Right kidney (tissue), 1 donor: ENCODE results near the gene YIPF4.
"Not testable (repeated sequence)": the region's sequence is repeated elsewhere in the genome, so short reads cannot be mapped to it uniquely, and the experiment has no call there.

Experiments used
- DNase-seq: peaks from one replicate; pipeline ENCODE4 v3.0.0-alpha.2; 2016

The YIPF4 gene

DNA sequence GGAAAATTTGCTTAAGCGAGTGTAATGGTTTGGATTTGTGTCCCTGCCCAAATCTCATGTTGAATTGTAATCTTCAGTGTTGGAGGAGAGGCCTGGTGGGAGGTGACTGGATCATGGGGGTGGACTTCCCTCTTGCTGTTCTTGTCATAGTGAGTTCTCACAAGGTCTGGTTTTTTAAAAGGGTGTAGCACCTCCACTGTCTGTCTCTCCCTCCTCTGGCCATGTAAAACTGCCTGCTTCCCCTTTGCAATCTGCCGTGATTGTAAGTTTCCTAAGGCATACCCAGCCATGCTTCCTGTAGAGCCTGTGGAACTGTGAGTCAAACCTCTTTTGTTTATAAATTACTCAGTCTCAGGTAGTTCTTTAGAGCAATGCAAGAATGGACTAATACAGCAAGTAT is 6.6 kb downstream of the YIPF4 start:
- DNase-seq, result no peak

DNA sequence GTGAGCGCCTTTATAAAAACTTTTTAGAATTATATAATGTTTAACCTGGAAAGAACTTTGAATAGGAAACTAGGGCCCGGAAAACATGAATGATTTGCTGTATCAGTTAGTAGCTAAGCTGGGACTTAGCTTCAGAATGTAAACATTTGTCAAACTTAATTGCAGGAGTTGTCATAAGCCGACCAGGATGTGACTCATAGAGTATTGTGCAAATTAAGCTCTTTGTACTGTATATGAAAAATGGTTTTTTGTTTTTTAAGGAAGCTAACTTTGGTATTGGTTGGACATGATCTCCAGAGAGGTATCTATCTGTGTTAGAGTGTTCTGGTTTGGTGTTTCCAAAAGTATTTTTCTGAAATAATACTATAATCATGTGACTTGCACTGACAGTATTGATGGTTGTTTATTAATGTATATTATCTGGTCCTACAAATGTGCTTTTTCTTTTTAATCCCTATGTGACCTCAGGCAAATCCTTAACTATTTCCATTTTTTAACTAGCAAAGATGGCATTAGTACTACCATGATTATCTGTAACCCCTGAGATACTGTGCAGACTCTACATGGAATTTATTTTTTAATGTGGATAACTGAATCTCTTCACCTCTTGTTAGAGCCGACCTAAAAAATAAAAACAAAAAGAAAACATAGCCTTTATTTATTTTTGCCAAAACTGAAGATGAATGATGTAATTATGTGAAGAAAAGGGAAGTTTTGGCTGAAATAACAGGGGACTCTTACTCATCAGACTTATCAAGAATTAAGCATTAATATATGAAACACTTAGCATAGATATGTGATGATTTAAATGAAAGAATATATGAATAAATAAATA is 11.7 kb downstream of the YIPF4 start:
- no peak for DNase-seq

DNA sequence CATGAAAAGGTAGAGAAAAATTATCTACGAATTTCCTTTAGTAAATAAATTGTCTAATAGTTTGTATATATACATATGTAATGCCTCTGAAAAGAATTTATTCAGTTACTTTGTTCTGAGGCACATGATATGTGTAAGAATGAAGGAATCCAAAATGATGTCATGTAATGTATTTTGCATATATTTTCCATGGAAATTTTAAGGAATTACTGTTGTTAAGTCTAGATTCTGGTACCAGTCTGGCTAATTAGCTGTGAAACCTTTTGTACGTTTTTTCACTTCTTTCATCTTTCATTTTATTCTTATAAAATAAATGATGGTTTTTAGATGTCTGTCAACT is 12.3 kb downstream of the YIPF4 start:
- no peak for DNase-seq

DNA sequence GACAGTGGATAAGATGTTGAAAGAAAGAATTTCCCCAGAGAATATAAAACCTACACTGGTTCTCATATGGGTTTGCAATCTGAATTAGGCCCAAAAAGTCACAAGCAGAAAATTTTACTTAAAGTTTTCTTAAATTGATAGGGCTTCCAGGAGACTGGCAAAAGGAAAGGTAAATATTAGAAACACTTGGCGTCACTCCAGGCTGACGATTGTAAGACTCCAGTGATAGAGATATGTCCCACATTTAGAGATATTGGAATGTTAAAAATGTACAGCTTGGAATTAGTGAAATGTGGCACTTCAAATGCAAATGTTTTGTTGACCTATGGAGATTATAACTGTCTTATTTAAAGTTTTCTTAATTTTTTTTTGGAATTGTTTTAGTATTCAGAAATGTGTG is 14.0 kb downstream of the YIPF4 start:
- no peak for DNase-seq

DNA sequence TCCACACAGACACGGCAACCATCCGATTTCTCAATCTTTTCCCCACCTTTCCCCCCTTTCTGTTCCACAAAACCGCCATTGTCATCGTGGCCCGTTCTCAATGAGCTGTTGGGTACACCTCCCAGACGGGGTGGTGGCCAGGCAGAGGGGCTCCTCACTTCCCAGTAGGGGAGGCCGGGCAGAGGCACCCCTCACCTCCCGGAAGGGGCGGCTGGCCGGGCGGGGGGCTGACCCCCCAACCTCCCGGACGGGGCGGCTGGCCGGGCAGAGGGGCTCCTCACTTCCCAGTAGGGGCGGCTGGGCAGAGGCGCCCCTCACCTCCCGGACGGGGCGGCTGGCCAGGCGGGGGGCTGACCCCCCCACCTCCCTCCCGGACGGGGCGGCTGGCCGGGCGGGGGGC is 15.8 kb downstream of the YIPF4 start:
- DNase-seq, result not testable (repeated sequence)

DNA sequence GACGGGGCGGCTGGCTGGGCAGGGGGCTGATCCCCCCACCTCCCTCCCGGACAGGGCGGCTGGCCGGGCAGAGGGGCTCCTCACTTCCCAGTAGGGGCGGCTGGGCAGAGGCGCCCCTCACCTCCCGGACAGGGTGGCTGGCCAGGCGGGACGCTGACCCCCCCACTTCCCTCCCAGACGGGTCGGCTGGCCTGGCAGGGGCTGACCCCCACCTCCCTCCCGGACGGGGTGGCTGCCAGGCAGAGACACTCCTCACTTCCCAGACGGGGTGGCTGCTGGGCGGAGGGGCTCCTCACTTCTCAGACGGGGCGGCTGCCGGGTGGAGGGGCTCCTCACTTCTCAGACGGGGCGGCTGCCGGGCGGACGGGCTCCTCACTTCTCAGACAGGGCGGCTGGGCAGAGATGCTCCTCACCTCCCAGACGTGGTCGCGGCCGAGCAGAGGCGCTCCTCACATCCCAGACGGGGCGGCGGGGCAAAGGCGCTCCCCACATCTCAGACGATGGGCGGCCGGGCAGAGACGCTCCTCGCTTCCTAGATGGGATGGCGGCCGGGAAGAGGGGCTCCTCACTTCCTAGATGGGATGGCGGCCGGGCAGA is 16.4 kb downstream of the YIPF4 start:
- DNase-seq, result not testable (repeated sequence)

DNA sequence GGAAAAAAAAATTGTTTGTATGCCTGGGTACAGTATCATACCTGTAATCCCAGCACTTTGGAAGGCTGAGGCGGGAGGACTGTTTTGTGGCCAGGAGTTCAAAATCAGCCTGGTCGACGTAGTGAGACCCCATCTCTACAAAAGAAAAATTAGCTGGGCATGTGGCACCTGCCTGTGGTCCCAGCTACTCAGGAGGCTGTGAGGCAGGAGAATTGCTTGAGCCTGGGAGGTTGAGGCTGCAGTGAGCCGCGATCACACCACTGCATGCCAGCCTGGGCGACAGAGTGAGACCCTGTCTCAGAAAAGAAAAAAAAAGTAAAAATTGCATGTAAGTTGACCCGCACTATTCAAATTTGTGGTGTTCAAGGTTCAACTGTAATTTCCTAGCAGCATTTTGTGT is 32.9 kb downstream of the YIPF4 start:
- no peak for DNase-seq

DNA sequence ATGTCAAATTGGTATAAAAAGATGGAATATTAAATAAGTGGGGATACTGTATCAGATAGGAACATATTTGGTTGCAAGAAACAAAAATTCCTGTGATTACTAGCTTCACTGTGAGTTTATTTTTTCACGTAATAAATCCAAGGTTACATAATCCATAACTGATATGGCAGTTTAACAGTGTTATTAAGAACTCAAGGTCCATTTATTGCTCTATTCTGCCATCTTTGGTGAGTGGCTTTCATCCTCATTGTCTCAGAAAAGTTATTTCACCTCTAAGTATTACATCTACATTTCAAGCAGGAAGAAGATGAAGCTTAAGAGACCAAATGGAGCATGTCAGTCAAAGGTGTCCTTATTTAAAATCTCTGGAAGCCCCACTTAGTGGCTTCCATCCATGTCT is 37.2 kb downstream of the YIPF4 start:
- no peak for DNase-seq

DNA sequence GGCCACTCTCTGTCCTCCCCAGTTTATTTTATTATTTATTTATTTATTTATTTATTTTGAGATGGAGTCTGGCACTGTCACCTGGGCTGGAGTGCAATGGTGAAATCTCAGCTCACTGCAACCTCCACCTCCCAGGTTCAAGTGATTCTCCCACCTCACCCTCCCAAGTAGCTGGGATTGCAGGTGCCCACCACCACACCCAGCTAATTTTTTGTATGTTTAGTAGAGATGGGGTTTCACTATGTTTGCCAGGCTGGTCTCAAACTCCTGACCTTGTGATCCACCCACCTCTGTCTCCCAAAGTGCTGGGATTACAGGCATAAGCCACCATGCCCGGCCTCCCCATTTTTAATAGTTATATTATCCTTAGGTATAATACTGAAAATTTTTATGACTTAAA is 51.0 kb downstream of the YIPF4 start:
- DNase-seq, result not testable (repeated sequence)

DNA sequence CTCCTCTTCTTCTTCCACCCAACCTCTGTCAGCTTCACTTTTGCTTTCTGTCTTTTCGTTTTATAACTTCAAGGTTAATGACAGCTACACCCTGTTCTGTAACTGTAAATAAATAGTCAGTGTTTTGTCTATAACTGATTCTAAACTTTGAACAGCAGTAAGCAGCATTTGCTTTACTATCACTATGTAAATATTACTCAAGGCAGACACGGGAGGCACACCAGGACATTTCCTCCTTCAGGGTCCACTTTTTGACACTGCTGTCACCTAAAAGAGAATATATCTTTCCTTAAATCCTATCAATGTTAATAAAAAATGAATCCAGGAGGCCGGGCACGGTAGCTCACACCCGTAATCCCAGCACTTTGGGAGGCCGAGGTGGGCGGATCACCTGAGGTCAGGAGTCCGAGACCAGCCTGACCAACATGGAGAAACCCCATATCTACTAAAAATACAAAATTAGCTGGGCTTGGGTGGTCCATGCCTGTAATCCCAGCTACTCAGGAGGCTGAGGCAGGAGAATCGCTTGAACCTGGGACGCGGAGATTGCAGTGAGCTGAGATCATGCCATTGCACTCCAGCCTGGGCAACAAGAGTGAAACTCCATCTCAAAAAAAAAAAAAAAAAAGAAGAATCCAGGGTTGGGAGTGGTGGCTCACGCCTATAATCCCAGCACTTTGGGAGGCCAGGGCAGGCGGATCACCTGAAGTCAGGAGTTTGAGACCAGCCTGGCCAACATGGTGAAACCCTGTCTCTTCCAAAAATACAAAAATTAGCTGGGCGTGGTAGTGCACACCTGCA is 51.7 kb downstream of the YIPF4 start:
- not testable (repeated sequence) for DNase-seq

DNA sequence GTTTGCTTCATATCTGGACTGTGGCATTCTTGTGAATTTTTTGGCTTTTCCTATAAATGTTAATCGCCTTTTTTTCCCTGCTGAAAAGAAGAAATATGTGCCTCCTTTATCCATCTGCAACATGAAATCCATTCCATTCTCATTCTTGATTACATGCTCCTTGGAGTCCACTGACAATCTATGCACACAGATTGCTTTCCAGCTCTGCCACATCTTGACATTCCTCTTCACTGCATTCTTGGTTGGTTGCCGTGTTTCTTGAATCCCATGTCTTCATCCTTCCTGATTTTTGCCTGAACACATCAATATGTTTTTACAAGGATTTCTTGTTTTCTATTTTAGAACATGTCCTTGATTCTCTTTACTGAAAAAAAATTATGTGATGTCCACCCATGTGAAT is 52.4 kb downstream of the YIPF4 start:
- DNase-seq, result no peak

DNA sequence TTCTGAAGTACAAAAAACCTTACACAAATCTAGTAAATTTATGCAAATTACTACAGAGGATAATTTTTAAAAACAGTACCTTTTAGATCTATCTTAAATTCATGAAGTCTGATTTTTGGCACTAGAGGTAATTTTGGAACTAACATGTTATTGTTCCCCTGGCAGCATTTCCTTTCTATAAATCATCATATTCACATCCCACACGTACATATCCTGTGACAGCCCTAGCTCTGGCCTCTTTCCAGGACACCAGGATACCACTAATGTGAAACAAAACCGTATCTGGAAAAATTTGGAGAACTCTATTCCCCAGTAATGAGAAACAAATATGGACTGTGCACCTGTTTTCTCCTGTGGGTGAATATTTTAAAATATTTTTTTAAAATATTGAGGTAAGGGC is 65.1 kb downstream of the YIPF4 start:
- no peak for DNase-seq

DNA sequence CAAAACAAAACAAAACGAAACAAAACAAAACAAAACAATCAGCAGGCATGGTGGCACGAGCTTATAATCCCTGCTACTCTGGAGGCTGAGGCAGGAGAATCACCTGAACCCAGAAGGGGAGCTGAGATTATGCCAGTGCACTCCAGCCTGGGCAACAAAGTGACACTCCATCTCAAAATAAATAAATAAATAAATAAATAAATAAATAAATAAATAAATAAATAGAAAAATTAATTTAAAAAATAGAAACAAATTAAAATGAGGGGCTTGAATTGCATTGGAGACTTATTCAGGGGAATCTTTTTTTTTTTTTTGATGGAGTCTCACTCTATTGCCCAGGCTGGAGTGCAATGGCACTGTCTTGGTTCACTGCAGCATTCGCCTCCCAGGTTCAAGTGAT is 73.1 kb downstream of the YIPF4 start:
- not testable (repeated sequence) for DNase-seq

DNA sequence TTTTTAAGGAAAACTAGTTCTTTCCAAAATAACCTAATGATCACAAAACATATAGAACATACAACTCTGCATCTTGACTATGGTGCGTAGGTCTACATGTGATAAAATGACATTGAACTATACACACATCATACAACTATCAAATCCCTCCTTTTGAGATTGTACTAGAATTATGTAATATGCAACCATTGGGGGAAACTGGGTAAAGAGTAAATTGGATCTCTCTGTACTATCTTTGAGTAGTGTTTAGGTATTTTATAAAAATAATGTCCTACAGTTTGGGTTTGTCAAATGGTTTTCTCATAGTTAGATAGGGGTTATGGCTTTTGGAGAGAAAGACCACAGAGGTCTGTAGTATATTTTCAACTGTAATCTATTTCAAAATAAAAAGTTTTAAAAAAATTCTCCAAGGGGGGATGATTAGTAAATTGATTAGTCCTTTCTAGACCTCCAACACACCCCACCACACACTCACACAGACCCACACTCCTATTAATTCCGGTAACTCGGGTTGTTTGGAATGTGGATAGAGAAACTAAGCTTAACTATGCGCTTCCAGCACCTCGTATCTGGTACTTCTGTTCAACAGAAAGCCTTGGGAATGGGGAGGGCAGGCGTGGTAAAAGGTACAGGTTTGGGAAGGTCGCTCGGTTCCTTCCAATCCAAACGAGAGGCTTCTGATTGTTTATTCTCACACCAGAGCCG is 78.4 kb downstream of the YIPF4 start:
- no peak for DNase-seq

DNA sequence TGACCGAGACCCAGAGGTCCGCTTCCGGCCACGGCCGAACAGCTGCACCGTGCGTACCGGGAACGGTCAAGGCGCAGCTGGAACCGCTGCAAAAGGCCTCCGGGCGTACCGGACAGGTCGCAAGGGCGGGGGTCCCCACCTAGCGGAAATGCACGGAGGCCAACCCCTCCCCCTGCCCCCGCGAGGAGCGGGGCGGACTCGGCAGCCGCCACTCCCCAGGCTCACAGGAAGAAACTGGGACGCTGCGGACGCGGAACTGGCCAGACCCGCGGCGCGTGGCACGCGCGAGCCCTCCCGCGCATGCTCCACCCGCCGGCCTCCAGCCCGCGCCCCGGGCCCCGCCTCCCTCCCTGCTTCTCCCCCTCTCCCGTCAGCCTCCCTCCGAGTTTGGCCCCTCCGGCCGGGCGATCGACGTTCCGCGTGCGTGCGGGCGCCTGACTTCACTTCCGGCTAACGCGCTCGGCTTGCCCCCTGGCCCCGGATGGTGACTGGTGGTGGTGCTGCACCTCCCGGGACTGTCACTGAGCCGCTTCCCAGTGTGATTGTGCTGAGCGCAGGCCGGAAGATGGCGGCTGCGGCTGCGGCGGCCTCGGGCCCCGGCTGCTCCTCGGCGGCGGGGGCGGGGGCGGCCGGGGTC is 79.1 kb downstream of the YIPF4 start, which contains the start of gene BIRC6:
TSS of gene BIRC6 (plus strand) at position 343 of the 637 bp plus-strand sequence. CDS start at position 482, 139 bp downstream.
- DNase-seq, result peak; percentile 93

DNA sequence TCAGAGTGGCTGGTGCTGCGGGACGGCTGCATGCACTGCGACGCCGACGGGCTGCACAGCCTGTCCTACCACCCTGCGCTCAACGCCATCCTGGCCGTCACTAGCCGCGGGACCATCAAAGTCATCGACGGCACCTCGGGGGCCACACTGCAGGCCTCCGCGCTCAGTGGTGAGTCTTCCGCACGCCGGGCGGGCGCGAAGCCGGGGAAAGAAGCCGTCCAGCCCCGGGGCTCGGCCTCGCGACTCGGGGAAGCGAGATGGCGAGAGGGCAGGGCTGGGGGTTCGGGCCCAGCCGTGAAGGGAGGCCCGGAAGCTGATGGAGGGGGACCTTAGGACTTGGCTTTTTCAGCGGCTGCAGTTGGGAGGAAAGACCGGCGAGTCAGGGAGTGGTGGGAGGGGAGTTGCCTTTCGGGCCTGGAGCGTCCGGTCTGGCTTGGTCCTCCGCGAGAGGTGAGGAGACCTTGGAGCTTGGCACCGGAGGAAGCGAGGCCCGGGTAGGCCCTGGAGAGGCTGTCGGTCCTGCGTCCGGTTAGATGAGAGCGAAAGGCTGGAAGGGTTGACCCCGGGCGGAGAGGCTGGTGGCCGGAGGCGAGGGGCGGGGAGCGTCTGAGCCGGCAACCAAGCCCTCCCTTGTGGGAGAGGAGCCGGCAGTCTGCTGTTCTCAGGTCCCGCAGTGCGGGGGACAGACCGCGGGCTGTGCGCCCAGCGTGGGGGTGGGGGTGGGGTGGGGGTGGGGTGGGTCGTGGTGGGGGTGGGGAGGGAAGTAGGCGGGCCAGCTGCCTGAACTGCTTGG is 79.8 kb downstream of the YIPF4 start:
- DNase-seq, result peak; percentile 93

DNA sequence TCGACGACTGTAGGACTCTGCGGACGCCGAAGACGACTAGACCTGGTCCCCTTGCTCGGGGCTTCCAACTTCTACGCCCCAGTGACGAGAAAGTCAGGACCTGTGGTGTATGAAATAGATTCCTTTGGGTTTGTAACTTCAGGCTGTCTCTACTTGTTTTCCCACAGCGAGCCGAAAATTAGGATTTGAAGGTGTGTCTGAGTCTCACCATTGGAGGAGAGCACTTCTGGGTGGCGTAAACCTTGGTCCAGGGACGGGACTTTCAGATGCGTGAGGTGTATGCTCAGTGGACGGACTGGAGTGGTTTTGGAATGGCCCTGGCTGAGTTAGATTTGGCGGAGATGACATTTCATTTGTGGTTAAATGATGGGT is 80.4 kb downstream of the YIPF4 start:
- peak; percentile 53 for DNase-seq

DNA sequence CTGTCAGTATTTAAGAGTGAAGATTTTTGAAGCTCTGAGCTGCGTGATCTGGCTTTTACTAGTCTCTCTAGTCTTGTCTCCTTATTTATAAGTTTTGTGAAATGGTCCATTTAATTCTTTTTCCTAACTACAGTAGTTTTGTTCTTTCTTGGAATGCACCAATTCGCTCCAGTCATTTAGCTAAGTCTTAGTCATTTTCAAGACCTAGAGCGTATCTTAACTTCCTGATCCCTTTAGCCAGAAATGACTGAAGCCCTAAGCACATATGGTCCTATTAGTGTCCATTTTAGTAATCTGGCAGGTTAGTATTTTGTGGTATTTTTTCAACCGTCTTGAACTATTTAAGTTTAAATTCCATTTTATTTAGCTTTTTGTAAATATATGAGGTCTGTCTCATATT is 82.7 kb downstream of the YIPF4 start:
- DNase-seq, result no peak

DNA sequence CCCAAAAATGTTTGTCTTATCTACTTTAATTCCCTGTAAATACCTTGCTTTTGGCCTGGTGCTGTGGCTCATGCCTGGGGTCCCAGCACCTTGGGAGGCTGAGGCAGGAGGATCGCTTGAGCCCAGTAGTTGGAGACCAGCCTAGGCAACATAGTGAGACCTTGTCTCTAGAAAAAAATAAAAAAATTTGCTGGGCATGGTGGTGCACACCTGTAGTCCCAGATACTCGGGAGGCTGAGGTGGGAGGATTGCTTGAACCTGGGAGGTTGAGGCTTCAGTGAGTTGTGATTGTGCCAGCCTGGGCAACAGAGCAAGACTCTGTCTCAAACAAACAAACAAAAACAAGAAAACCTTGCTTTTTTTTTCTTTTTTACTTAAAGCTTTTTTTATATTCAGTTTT is 85.3 kb downstream of the YIPF4 start:
- not testable (repeated sequence) for DNase-seq

DNA sequence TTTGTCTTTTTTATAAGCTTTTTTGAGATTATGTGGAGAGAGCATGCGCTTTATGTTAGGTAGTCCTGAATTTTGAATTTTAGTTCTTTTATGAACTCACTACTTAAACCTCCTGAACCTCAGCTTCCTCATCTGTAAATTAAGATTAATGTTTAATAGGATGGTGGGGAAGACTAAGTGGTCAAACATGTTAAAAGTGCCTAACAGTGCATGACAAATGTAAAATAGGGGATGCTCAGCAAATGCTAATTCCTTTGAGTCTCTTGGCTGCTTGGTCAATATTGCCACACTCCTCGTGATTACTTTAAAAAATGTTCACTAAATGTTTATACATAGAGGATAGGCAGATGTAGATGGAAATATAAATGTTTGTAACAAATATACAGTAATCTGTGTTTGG is 85.9 kb downstream of the YIPF4 start:
- no peak for DNase-seq

DNA sequence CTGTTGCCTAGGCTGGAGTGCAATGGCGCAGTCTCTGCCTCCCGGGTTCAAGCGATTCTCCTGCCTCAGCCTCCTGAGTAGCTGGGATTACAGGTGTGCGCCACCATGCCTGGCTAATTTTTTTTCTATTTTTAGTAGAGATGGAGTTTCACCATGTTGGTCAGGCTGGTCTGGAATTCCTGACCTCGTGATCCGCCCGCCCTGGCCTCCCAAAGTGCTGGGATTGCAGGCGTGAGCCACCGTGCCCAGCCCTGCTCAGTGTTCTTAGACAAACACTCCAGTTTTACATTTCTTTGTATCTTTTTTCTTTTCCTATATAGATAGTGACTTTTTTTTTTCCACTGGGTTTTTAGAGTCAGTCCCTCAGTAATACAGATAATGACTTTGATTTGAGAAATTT is 86.6 kb downstream of the YIPF4 start:
- DNase-seq, result not testable (repeated sequence)
